ENCODE results near the gene BCL7C.

GRCh38 chr16:30892670-30893416 is 1.0 kb downstream of the BCL7C start:
- no peak for TF ChIP-seq USF2 (IDR thresholded peaks at IDR 0.05; ENCODE audit: low read length)
- TF ChIP-seq CTCF (IDR thresholded peaks at IDR 0.05; ENCODE audit: control extremely low read depth in 1 of 3, insufficient read depth in 1 of 3, low read depth in 1 of 3, low read length in 3 of 3), result no peak
- no peak for TF ChIP-seq RAD21 (IDR thresholded peaks at IDR 0.05 in 1 of 2, conservative IDR thresholded peaks at IDR 0.05 in 1 of 2; ENCODE audit: low read depth in 2 of 2, low read length in 2 of 2)
- no peak for TF ChIP-seq FOSL1 (IDR thresholded peaks at IDR 0.05; ENCODE audit: insufficient read depth, low read depth, low read length)
- no peak for TF ChIP-seq EZH2 (IDR thresholded peaks at IDR 0.05; ENCODE audit: low read depth, low read length, severe bottlenecking)
- TF ChIP-seq POLR2A (IDR thresholded peaks at IDR 0.05; ENCODE audit: control extremely low read depth in 1 of 2, low read depth in 2 of 2, low read length in 2 of 2), result no peak; a peak in 1 of 3 replicates
- no peak for TF ChIP-seq CEBPB (IDR thresholded peaks at IDR 0.05; ENCODE audit: low read depth, low read length)
